Gastrocnemius medialis (tissue), 4 donors: Measurements from ENCODE around the gene TMEM164. TPM values are rescaled to one million over a fixed set of nuclear protein-coding genes. Genes with fewer than 3 reads are reported as not detected.
A peak's percentile ranks its signal among the peaks of the same experiment; 100 is the strongest.

Source experiments
- ATAC-seq, 2 donors: fragments of 150-250 bp; one replicate each; pipeline ENCODE4 v1.9.1; 2016
- DNase-seq, 2 donors: peaks; one replicate each; pipeline ENCODE4 v3.0.0-alpha.2; 2019
- H3K27ac ChIP-seq, 4 donors: fragments of 200-600 bp; sonication (generic); 1 replicate in 1 of 4; 2 replicates in 3 of 4; pipeline ENCODE4 v1.5.1; 2016 to 2018; ENCODE audit warnings: mild to moderate bottlenecking in 2 of 4, moderate library complexity in 1 of 4
- H3K27me3 ChIP-seq, 3 donors: fragments of 200-600 bp; sonication (generic) in 2 of 3; 1 replicate in 1 of 3; 2 replicates in 2 of 3; pipeline versions ENCODE4 v1.5.1 to v1.6.0; 2016 to 2019; ENCODE audit warnings: mild to moderate bottlenecking in 1 of 3, moderate library complexity in 1 of 3
- H3K36me3 ChIP-seq, 2 donors: fragments of 200-600 bp; sonication (generic) in 1 of 2; one replicate each; pipeline ENCODE4 v1.5.1; 2017 to 2018
- H3K4me1 ChIP-seq, 2 donors: fragments of 200-600 bp; sonication (generic) in 1 of 2; one replicate each; pipeline ENCODE4 v1.5.1; 2016 to 2017; ENCODE audit warnings: mild to moderate bottlenecking in 2 of 2
- H3K4me3 ChIP-seq, 4 donors: fragments of 200-600 bp; sonication (generic) in 3 of 4; 1 replicate in 1 of 4; 2 replicates in 3 of 4; pipeline ENCODE4 v1.5.1; 2016 to 2019; ENCODE audit warnings: mild to moderate bottlenecking in 2 of 4
- H3K9me3 ChIP-seq, 3 donors: fragments of 200-600 bp; sonication (generic) in 2 of 3; 1 replicate in 1 of 3; 2 replicates in 2 of 3; pipeline ENCODE4 v1.5.1; 2016 to 2019
- POLR2A ChIP-seq, 2 donors: fragments of 450-650 bp; IDR thresholded peaks; one replicate each; pipeline ENCODE4 v1.6.1; 2017; ENCODE audit warnings: antibody characterized with exemption in 2 of 2, mild to moderate bottlenecking in 2 of 2, moderate library complexity in 2 of 2
- in situ Hi-C, 4 donors: fragments of 200-750 bp; cut with MboI; loops; one replicate each; pipeline versions ENCODE4 v1.15.0 to v1.8.0; 2017; ENCODE audit warnings: low sequenced_read_pairs in 4 of 4
- intact Hi-C: fragments of 100-400 bp; cut with DNase I; formaldehyde crosslinking; loops from one replicate; pipeline ENCODE4 v1.15.1; 2023; ENCODE audit warnings: low total_unique reads
- total RNA-seq, 4 donors: library from RNA; depleted of rRNA; stranded (reverse); fragments of >200 nt; gene quantifications; one replicate each; pipeline versions ENCODE4 v1.1.0 to v1.2.3, GENCODE V29; 2016
- TF ChIP-seq, protein P1 (sequence below), 5 experiments: fragments of 450-650 bp in 3 of 5; fragments of 200-600 bp in 2 of 5; sonication (generic) in 2 of 5; IDR thresholded peaks in 4 of 5; conservative IDR thresholded peaks in 1 of 5; 1 replicate in 4 of 5; 2 replicates in 1 of 5; pipeline ENCODE4 v1.5.1; 2016 to 2019; ENCODE audit warnings: antibody characterized with exemption in 5 of 5, mild to moderate bottlenecking in 3 of 5, moderate library complexity in 3 of 5

The TMEM164 gene
- total RNA-seq, 4 donors from 2014 or later: 40.1 to 61.2 (median 47.3) TPM

DNA sequence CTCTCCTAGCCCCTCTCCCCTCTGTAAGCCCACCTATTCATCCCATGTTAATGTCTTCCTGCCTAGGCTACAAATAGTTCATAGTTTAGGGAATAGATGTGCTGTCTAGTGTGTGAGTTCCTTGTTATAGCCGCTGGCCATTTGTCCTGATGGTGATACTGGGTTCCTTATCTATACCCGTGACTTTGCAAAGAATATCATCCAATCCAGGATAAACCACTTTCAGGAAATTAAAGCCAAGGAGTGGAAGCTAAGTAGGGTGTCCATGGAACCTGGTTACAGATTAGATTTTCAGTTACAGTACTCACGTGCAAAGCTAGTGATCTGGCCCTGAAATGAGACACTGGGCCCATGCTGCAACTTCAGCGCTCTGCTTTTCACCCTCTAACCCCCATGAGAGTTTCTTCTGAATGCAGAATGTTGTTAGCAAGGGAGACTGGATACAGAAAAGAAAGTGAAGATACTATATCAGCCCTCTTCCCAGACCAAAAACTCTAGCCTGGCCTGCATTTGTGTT, 111.4 kb downstream of the TMEM164 start:
- H3K9me3 ChIP-seq: no peaks in the 10 kb centered on the region
- no peak for DNase-seq
- H3K27ac ChIP-seq: peak overlapping the region in 3 of 4 donors; percentile 7 to 37 (median 12)
- H3K36me3 ChIP-seq: peaks cover 0 to 9% of the 10 kb centered on the region in 2 donors
- in situ Hi-C loops: no loop called here
- H3K4me3 ChIP-seq: no peak overlapping the region
- H3K27me3 ChIP-seq: no peaks in the 10 kb centered on the region
- no peaks in the 10 kb centered on the region for H3K4me1 ChIP-seq
- no peak for ATAC-seq
- intact Hi-C loops: no loop called here
- TF ChIP-seq, protein P1, sequence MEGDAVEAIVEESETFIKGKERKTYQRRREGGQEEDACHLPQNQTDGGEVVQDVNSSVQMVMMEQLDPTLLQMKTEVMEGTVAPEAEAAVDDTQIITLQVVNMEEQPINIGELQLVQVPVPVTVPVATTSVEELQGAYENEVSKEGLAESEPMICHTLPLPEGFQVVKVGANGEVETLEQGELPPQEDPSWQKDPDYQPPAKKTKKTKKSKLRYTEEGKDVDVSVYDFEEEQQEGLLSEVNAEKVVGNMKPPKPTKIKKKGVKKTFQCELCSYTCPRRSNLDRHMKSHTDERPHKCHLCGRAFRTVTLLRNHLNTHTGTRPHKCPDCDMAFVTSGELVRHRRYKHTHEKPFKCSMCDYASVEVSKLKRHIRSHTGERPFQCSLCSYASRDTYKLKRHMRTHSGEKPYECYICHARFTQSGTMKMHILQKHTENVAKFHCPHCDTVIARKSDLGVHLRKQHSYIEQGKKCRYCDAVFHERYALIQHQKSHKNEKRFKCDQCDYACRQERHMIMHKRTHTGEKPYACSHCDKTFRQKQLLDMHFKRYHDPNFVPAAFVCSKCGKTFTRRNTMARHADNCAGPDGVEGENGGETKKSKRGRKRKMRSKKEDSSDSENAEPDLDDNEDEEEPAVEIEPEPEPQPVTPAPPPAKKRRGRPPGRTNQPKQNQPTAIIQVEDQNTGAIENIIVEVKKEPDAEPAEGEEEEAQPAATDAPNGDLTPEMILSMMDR (IDR thresholded peaks at IDR 0.05 in 4 of 5, conservative IDR thresholded peaks at IDR 0.05 in 1 of 5): no peak
- no peak for TF ChIP-seq POLR2A (IDR thresholded peaks at IDR 0.05)

DNA sequence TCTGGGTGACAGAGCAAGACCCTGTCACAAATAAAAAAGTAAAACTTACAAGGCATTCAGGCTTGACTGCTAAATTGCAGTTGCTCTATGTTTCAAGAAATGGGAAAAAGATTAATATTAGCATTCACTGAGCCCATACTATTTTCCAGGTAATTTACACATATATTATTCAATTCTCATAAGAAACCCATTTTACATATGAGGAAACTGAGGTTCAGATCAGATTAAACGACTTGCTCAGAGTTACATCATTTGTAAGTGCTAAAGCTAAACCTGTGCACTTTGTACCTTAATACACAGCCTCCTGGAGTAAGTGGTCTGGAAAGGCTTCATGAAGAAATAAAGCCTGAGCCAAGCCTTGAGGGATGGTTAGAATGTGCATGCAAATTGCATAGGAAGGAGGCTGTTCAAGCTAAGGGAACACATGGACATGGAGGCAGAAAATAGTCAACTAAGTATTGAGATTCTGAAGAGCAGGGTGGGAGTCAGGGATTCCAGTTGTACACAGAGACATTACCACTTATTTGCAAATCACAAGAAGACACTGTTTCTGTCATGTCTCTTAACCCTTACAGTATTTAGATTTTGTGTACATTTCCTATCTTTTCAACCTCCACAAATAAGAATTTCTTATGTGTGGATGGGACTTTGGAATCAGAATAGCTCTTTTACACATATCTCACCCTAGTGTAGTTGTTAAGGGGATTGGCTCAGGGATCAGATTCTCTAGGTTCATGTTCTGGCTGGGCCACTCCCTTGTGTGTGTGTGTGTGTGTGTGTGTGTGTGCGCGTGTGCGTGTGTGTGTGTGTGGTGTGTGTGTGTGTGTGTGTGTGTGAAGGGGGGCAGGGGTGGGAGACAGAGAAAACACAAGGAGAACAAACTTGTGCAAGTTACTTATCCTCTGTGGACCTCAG, 113.4 kb downstream of the TMEM164 start:
- Histone ChIP-seq H3K27me3 (no peaks in the 10 kb centered on the region), H3K4me3 (no peak overlapping the region), H3K9me3 (no peaks in the 10 kb centered on the region), H3K36me3 (no peaks in the 10 kb centered on the region), H3K4me1 (peaks cover 5 to 7% of the 10 kb centered on the region in 2 donors), H3K27ac (no peak overlapping the region)
- in situ Hi-C loops: no loop called here
- intact Hi-C loops: no loop called here
- no peak for TF ChIP-seq POLR2A (IDR thresholded peaks at IDR 0.05)
- DNase-seq (no peak), ATAC-seq (no peak)

GRCh38 chrX:110118530-110118929, 115.6 kb downstream of the TMEM164 start:
- peak overlapping the region in 2 of 4 donors; percentile 12 to 72 for H3K27ac ChIP-seq
- in situ Hi-C loops (no loop called here), intact Hi-C loops (no loop called here)
- no peaks in the 10 kb centered on the region for H3K27me3 ChIP-seq
- peaks cover 5 to 10% of the 10 kb centered on the region in 2 donors for H3K4me1 ChIP-seq
- DNase-seq (no peak), ATAC-seq (no peak)
- TF ChIP-seq, protein P1 (IDR thresholded peaks at IDR 0.05 in 4 of 5, conservative IDR thresholded peaks at IDR 0.05 in 1 of 5): no peak
- no peak for TF ChIP-seq POLR2A (IDR thresholded peaks at IDR 0.05)
- no peaks in the 10 kb centered on the region for H3K36me3 ChIP-seq
- no peak overlapping the region for H3K4me3 ChIP-seq
- H3K9me3 ChIP-seq: no peaks in the 10 kb centered on the region

GRCh38 chrX:110119480-110119879, 116.6 kb downstream of the TMEM164 start:
- peaks cover 5 to 13% of the 10 kb centered on the region in 2 donors for H3K4me1 ChIP-seq
- intact Hi-C loops: no loop called here
- DNase-seq: no peak
- H3K27me3 ChIP-seq: no peaks in the 10 kb centered on the region
- H3K27ac ChIP-seq: peak overlapping the region; percentile 25 to 72 (median 60)
- H3K4me3 ChIP-seq: no peak overlapping the region
- TF ChIP-seq, protein P1 (IDR thresholded peaks at IDR 0.05 in 4 of 5, conservative IDR thresholded peaks at IDR 0.05 in 1 of 5): no peak
- no peak for TF ChIP-seq POLR2A (IDR thresholded peaks at IDR 0.05)
- in situ Hi-C loops: no loop called here
- no peaks in the 10 kb centered on the region for H3K9me3 ChIP-seq
- no peak for ATAC-seq
- no peaks in the 10 kb centered on the region for H3K36me3 ChIP-seq

- peak overlapping the region; percentile 25 to 72 (median 60) for H3K27ac ChIP-seq
- ATAC-seq (peak; percentile 76 to 91), DNase-seq (peak in 1 of 2 donors; percentile 60)
- intact Hi-C loops: no loop called here
- H3K4me3 ChIP-seq: no peak overlapping the region
- no peaks in the 10 kb centered on the region for H3K27me3 ChIP-seq
- no peaks in the 10 kb centered on the region for H3K9me3 ChIP-seq
- in situ Hi-C loops: no loop called here
- peaks cover 5 to 19% of the 10 kb centered on the region in 2 donors for H3K4me1 ChIP-seq
- TF ChIP-seq, protein P1 (IDR thresholded peaks at IDR 0.05 in 4 of 5, conservative IDR thresholded peaks at IDR 0.05 in 1 of 5): no peak
- TF ChIP-seq POLR2A (IDR thresholded peaks at IDR 0.05): no peak
- H3K36me3 ChIP-seq: no peaks in the 10 kb centered on the region
Measured at GRCh38 chrX:110120025-110120424, 117.1 kb downstream of the TMEM164 start.
